Nephron (organoid): ENCODE results near the gene HSDL2.
A peak's percentile ranks its signal among the peaks of the same experiment; 100 is the strongest.

Source experiments
- H3K27ac Mint-ChIP-seq, 3 experiments: 2 replicates each; pipeline ENCODE4 v1.8.0; 2020; ENCODE audit warnings: mixed read lengths in 3 of 3, mild to moderate bottlenecking in 2 of 3, moderate library complexity in 1 of 3
- H3K27me3 Mint-ChIP-seq: 2 replicates; pipeline ENCODE4 v1.8.0; 2021; ENCODE audit warnings: low read depth, mild to moderate bottlenecking, moderate library complexity, mixed read lengths
- H3K36me3 Mint-ChIP-seq: 2 replicates; pipeline ENCODE4 v1.8.0; 2020; ENCODE audit warnings: low read depth, mixed read lengths
- H3K4me1 Mint-ChIP-seq: 2 replicates; pipeline ENCODE4 v1.8.0; 2020; ENCODE audit warnings: mixed read lengths
- H3K4me3 Mint-ChIP-seq, 3 experiments: 2 replicates each; pipeline ENCODE4 v1.8.0; 2020; ENCODE audit warnings: mild to moderate bottlenecking in 3 of 3, mixed read lengths in 3 of 3, moderate library complexity in 2 of 3
- H3K9me3 Mint-ChIP-seq: 2 replicates; pipeline ENCODE4 v1.8.0; 2020; ENCODE audit warnings: mixed read lengths
- TF ChIP-seq, protein P1 (sequence below), 3 experiments: fragments of 200-600 bp; sonication (generic); IDR thresholded peaks; one replicate each; pipeline ENCODE4 v1.5.0; 2021; ENCODE audit warnings: antibody characterized with exemption in 3 of 3; ENCODE audit not compliant: unreplicated experiment in 3 of 3

Gene HSDL2

GRCh38 chr9:112380102-112380824 is at the start of gene HSDL2:
Gene HSDL2 (plus strand): TSS chr9:112380108. CDS start chr9:112380164, 56 bp downstream.
- peaks cover 56% of the 10 kb centered on the region for H3K4me1 Mint-ChIP-seq
- peak within 1 kb of the TSS; percentile 99 to 100 (median 100) for H3K27ac Mint-ChIP-seq
- H3K4me3 Mint-ChIP-seq = peak within 1 kb of the TSS; percentile 96 to 98 (median 96)
- H3K9me3 Mint-ChIP-seq = peaks cover 14% of the 10 kb centered on the region
- peaks cover 23% of the 10 kb centered on the region for H3K36me3 Mint-ChIP-seq
- TF ChIP-seq, protein P1, sequence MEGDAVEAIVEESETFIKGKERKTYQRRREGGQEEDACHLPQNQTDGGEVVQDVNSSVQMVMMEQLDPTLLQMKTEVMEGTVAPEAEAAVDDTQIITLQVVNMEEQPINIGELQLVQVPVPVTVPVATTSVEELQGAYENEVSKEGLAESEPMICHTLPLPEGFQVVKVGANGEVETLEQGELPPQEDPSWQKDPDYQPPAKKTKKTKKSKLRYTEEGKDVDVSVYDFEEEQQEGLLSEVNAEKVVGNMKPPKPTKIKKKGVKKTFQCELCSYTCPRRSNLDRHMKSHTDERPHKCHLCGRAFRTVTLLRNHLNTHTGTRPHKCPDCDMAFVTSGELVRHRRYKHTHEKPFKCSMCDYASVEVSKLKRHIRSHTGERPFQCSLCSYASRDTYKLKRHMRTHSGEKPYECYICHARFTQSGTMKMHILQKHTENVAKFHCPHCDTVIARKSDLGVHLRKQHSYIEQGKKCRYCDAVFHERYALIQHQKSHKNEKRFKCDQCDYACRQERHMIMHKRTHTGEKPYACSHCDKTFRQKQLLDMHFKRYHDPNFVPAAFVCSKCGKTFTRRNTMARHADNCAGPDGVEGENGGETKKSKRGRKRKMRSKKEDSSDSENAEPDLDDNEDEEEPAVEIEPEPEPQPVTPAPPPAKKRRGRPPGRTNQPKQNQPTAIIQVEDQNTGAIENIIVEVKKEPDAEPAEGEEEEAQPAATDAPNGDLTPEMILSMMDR (IDR thresholded peaks at IDR 0.05; ENCODE audit: unreplicated experiment in 3 of 3) = no peak
- H3K27me3 Mint-ChIP-seq = no peaks in the 10 kb centered on the region

- Mint-ChIP-seq H3K4me3 (peak overlapping the region; percentile 91 to 98 (median 96)), H3K9me3 (no peaks in the 10 kb centered on the region), H3K36me3 (peaks cover 4% of the 10 kb centered on the region), H3K27ac (peak overlapping the region; percentile 89 to 94 (median 93)), H3K27me3 (no peaks in the 10 kb centered on the region), H3K4me1 (peaks cover 32% of the 10 kb centered on the region)
- TF ChIP-seq, protein P1 (IDR thresholded peaks at IDR 0.05; ENCODE audit: unreplicated experiment in 3 of 3) = no peak
These were observed 48.3 kb upstream of the HSDL2 start for GRCh38 chr9:112331674-112331952.

GRCh38 chr9:112332214-112332613 is 47.7 kb upstream of the HSDL2 start:
- Mint-ChIP-seq H3K27ac (peak overlapping the region; percentile 89 to 94 (median 93)), H3K36me3 (peaks cover 4% of the 10 kb centered on the region), H3K9me3 (no peaks in the 10 kb centered on the region), H3K4me1 (peaks cover 32% of the 10 kb centered on the region), H3K27me3 (no peaks in the 10 kb centered on the region), H3K4me3 (peak overlapping the region; percentile 91 to 98 (median 96))
- TF ChIP-seq, protein P1 (IDR thresholded peaks at IDR 0.05; ENCODE audit: unreplicated experiment in 3 of 3) = no peak

DNA sequence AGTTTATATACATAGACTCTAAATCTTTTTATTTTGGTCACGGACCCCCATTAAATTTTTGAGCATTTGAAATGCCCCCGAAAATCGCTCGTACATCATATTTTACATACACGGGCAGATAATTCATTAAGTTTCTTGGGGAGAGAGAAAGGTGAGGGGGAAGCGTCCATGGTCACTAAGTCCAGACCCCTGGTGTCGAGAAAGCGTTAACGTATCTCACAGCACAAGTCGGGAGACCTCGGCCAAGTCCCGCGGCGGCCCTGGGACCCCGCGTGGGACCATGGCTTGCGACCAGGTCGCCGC is 47.3 kb upstream of the HSDL2 start:
- H3K36me3 Mint-ChIP-seq = peaks cover 4% of the 10 kb centered on the region
- peak overlapping the region; percentile 89 to 94 (median 93) for H3K27ac Mint-ChIP-seq
- TF ChIP-seq, protein P1 (IDR thresholded peaks at IDR 0.05; ENCODE audit: unreplicated experiment in 3 of 3) = peak; percentile 9 to 30 (median 22)
- peaks cover 32% of the 10 kb centered on the region for H3K4me1 Mint-ChIP-seq
- H3K27me3 Mint-ChIP-seq = no peaks in the 10 kb centered on the region
- peak overlapping the region; percentile 91 to 98 (median 96) for H3K4me3 Mint-ChIP-seq
- no peaks in the 10 kb centered on the region for H3K9me3 Mint-ChIP-seq

DNA sequence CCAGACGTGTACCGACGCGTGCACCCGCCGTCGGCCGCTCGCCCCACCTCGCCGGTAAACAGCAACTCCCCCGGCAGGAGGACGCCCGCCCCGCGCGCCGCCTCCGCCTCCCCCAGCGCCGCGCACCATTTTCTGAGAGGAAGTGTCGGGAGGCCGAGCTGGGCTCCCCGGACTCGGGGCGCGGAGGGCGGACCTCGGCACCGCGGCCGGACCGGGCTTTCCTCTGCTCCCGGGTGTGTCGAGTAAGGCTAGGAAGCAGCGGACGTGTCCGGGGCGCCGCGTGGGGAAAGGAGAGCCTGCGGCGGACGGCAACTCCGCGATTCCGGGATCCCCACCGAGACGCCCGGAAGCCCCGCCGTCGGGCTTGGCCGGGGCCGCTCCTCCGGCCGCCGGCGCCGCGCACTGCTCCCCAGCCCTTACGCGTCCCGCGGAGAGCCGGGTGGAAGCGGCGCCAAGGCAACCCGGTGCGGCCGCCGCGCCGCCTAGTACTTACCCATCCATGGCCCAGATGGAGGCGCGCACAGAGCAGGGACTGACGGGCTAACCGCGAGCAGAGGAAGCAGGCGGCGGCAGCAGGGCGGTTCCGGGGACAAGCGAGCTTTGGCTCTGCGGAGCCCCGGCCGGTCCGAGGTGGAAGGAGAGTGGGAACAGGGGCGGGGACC is 46.8 kb upstream of the HSDL2 start, which contains the start of gene PTBP3:
PTBP3 (minus strand) TSS at position 643 of the 662 bp plus-strand sequence. CDS start 35,754 bp downstream, outside the sequence.
- Mint-ChIP-seq H3K4me1 (peaks cover 31% of the 10 kb centered on the region), H3K4me3 (peak within 1 kb of the TSS; percentile 96 to 98 (median 97)), H3K36me3 (peaks cover 4% of the 10 kb centered on the region), H3K27me3 (no peaks in the 10 kb centered on the region), H3K27ac (peak within 1 kb of the TSS; percentile 93 to 96 (median 94)), H3K9me3 (no peaks in the 10 kb centered on the region)
- TF ChIP-seq, protein P1 (IDR thresholded peaks at IDR 0.05; ENCODE audit: unreplicated experiment in 3 of 3) = no peak
